ENCODE data around the gene PTPN7. TPM values are rescaled to one million over a fixed set of nuclear protein-coding genes. Genes with fewer than 3 reads are reported as not detected.
A peak's percentile ranks its signal among the peaks of the same experiment; 100 is the strongest.

The PTPN7 gene
- total and polyA plus RNA-seq, 2 of the 13 experiments (the other 11 are each of a cell fraction or from before 2014, with no cell fraction given) = not detected

GRCh38 chr1:202189001-202189790, 28.8 kb upstream of the PTPN7 start (continued):
- TF ChIP-seq MIER3 (CRISPR knock-in tag; IDR thresholded peaks at IDR 0.05; ENCODE audit: borderline replicate concordance) (no peak), DNMT3B (CRISPR knock-in tag; conservative IDR thresholded peaks at IDR 0.05) (no peak), TBP (CRISPR knock-in tag; IDR thresholded peaks at IDR 0.05) (no peak), BHLHE40 (IDR thresholded peaks at IDR 0.05; ENCODE audit: low read length) (no peak), PAXIP1 (CRISPR knock-in tag; conservative IDR thresholded peaks at IDR 0.05) (peak; percentile 87), ZNF382 (CRISPR knock-in tag; IDR thresholded peaks at IDR 0.05; ENCODE audit: borderline replicate concordance) (no peak), ZNF629 (CRISPR knock-in tag; conservative IDR thresholded peaks at IDR 0.05) (0 out of 2 replicates have a peak, but pooled peaks have one; percentile 10), TSC22D2 (CRISPR knock-in tag; IDR thresholded peaks at IDR 0.05; ENCODE audit: borderline replicate concordance) (no peak), FOXK2 (IDR thresholded peaks at IDR 0.05) (no peak), ZNF549 (CRISPR knock-in tag; IDR thresholded peaks at IDR 0.05) (no peak), KDM2A (CRISPR knock-in tag; IDR thresholded peaks at IDR 0.05; ENCODE audit: borderline replicate concordance, low read depth) (peak; percentile 59; the same call in 1 of the 2 replicates), ZNF451 (CRISPR knock-in tag; IDR thresholded peaks at IDR 0.05) (no peak), TBX2 (CRISPR knock-in tag; IDR thresholded peaks at IDR 0.05; ENCODE audit: borderline replicate concordance) (no peak; the same call in 1 of the 2 replicates), FOXK1 (CRISPR knock-in tag; IDR thresholded peaks at IDR 0.05; ENCODE audit: borderline replicate concordance, low read depth) (no peak), PATZ1 (CRISPR knock-in tag; IDR thresholded peaks at IDR 0.05) (0 out of 2 replicates have a peak, but pooled peaks have one; percentile 21), MBD4 (IDR thresholded peaks at IDR 0.05; ENCODE audit: borderline replicate concordance, low read length) (no peak), NONO (IDR thresholded peaks at IDR 0.05) (no peak), NONO (CRISPR knock-in tag; conservative IDR thresholded peaks at IDR 0.05) (0 out of 2 replicates have a peak, but pooled peaks have one; percentile 63), ZNF33A (CRISPR knock-in tag; IDR thresholded peaks at IDR 0.05; ENCODE audit: borderline replicate concordance) (no peak), RELA (CRISPR knock-in tag; IDR thresholded peaks at IDR 0.05) (no peak), ZBTB38 (CRISPR knock-in tag; IDR thresholded peaks at IDR 0.05) (no peak), NFIB (CRISPR knock-in tag; IDR thresholded peaks at IDR 0.05; ENCODE audit: borderline replicate concordance) (no peak), ZNF44 (CRISPR knock-in tag; IDR thresholded peaks at IDR 0.05) (peak; percentile 71; the same call in 1 of the 2 replicates), IRF9 (CRISPR knock-in tag; IDR thresholded peaks at IDR 0.05; ENCODE audit: borderline replicate concordance) (no peak), JUN (CRISPR knock-in tag; IDR thresholded peaks at IDR 0.05) (no peak)
